ENCODE results near the gene APPL2. TPM values are rescaled to one million over a fixed set of nuclear protein-coding genes. Genes with fewer than 3 reads are reported as not detected.

The APPL2 gene
- total RNA-seq, 1 donor from 2014 or later, result 37.5 TPM

DNA sequence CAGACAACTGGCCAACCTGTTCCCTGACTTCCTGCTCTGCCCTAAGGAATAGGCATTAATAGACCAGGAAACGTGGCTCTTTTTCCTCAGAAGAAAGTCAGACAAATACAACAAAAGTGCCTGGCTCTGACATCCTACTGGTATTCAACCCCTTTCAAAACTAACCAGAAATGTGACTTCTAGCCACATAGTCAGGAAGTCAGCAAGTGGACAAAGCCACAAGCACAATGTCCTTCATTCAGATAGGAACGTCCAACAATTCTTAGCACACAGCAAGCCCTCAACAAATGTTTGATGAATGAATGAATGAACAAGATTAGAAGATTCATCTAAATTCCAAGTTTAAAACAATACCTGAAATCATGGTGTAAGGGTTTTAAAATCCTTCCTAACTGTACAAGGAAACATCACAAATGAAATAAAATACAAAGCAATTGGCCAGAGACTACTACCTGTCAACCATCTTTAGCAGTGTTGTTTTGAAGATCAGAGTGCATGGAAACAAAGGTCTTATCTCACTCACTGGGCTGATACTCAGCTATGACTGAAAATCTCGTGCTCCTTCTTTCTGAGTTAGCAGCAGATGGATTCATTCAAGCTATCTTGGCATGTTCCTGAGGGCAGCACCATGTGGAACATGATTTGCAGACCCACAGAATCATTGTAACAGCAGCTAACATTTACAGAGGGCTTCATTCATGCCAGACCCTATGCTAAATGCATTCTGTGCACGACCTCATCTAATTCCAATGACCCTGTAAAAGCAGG lies 16.5 kb downstream of the APPL2 start:
- Mint-ChIP-seq H3K36me3 (peaks cover 35% of the 10 kb centered on the region), H3K4me1 (peaks cover 3% of the 10 kb centered on the region), H3K27me3 (ENCODE audit: insufficient read depth, low read depth) (no peaks in the 10 kb centered on the region), H3K27ac (no peak overlapping the region), H3K9me3 (no peaks in the 10 kb centered on the region), H3K4me3 (no peak overlapping the region)
- Histone ChIP-seq H4K20me1 (ENCODE audit: low read depth) (peaks cover 24% of the 10 kb centered on the region), H3K27me3 (no peaks in the 10 kb centered on the region), H3K4me2 (no peak overlapping the region), H3K79me2 (ENCODE audit: low read depth) (no peaks in the 10 kb centered on the region), H3K9ac (no peak overlapping the region), H3K4me1 (peaks cover 4% of the 10 kb centered on the region), H3K27ac (no peak overlapping the region), H3K4me3 (no peak overlapping the region), H2AFZ (replicated peaks) (no peak overlapping the region), H3K9me3 (ENCODE audit: low read depth) (no peaks in the 10 kb centered on the region), H3F3A (ENCODE audit: low read depth) (no peaks in the 10 kb centered on the region), H3K36me3 (peaks cover 11% of the 10 kb centered on the region)
- no peak for DNase-seq (ENCODE audit: low spot score)
- no peak for TF ChIP-seq EZH2phosphoT487 (IDR thresholded peaks at IDR 0.05)
- TF ChIP-seq, protein P1, sequence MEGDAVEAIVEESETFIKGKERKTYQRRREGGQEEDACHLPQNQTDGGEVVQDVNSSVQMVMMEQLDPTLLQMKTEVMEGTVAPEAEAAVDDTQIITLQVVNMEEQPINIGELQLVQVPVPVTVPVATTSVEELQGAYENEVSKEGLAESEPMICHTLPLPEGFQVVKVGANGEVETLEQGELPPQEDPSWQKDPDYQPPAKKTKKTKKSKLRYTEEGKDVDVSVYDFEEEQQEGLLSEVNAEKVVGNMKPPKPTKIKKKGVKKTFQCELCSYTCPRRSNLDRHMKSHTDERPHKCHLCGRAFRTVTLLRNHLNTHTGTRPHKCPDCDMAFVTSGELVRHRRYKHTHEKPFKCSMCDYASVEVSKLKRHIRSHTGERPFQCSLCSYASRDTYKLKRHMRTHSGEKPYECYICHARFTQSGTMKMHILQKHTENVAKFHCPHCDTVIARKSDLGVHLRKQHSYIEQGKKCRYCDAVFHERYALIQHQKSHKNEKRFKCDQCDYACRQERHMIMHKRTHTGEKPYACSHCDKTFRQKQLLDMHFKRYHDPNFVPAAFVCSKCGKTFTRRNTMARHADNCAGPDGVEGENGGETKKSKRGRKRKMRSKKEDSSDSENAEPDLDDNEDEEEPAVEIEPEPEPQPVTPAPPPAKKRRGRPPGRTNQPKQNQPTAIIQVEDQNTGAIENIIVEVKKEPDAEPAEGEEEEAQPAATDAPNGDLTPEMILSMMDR (IDR thresholded peaks at IDR 0.05), result no peak
- no peak for TF ChIP-seq EZH2 (IDR thresholded peaks at IDR 0.05)

DNA sequence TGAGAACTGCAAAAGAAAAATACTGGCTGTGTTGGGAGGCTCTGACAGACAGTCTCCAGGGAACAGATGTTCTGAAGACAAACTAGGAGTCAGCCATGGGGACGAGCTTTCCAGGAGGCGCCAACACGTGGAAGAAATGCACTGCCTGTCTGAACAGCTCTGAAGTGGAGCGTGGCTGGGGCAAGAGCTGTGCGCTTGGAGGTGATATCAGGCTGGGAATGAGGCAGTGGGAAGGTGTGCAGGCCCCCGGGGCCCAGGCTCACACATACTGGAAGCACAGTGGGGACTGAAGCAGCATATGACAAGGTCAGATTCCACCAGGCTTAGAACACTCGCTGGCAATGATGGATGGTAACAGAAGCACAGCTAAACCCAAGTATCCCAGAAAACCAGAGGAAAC lies 17.5 kb downstream of the APPL2 start:
- peaks cover 4% of the 10 kb centered on the region for H3K4me1 ChIP-seq
- peaks cover 11% of the 10 kb centered on the region for H3K36me3 ChIP-seq
- Mint-ChIP-seq H3K27ac (no peak overlapping the region), H3K4me1 (peaks cover 6% of the 10 kb centered on the region), H3K27me3 (ENCODE audit: insufficient read depth, low read depth) (no peaks in the 10 kb centered on the region), H3K36me3 (peaks cover 40% of the 10 kb centered on the region), H3K9me3 (no peaks in the 10 kb centered on the region), H3K4me3 (no peak overlapping the region)
- no peak for DNase-seq (ENCODE audit: low spot score)
- peaks cover 24% of the 10 kb centered on the region for H4K20me1 ChIP-seq (ENCODE audit: low read depth)
- TF ChIP-seq EZH2 (IDR thresholded peaks at IDR 0.05) (no peak), EZH2phosphoT487 (IDR thresholded peaks at IDR 0.05) (no peak)
- TF ChIP-seq, protein P1 (IDR thresholded peaks at IDR 0.05), result no peak
- H3K27ac ChIP-seq, result no peak overlapping the region
- no peaks in the 10 kb centered on the region for H3F3A ChIP-seq (ENCODE audit: low read depth)
- no peak overlapping the region for H2AFZ ChIP-seq (replicated peaks)
- H3K27me3 ChIP-seq, result no peaks in the 10 kb centered on the region
- H3K4me2 ChIP-seq, result no peak overlapping the region
- H3K9ac ChIP-seq, result no peak overlapping the region
- no peaks in the 10 kb centered on the region for H3K79me2 ChIP-seq (ENCODE audit: low read depth)
- no peaks in the 10 kb centered on the region for H3K9me3 ChIP-seq (ENCODE audit: low read depth)
- no peak overlapping the region for H3K4me3 ChIP-seq

DNA sequence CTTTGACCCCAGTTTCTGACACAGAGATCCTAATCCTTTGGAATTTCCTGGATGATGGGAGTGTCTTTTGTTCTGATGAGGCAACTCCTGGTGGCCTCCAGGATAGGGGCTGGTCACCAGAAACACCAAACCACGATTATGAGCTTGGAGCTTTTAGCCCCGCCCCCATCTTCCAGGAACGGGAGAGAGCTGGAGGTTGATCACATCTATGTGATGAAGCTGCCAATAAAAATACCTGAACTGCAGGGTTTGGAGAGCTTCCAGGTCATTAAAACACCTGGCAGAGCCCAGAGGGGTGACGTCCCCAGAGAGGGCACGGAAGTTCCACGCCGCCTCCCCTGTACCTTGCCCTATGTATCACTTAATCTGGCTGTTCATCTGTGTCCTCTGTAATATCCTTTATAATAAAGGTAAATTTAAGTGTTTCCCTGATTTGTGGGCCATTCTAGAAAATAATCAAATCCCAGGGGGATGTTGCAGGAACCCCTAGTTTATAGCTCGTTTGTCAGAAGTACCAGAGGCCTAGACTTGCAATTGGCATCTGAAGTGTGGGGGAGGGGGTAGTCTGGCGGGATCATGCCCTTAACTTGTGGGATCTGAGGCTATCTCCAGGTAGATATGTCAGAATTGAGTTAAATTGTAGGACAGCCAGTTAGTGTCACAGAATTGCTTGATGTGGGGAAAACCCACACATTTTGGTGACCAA lies 21.2 kb downstream of the APPL2 start:
- Mint-ChIP-seq H3K27me3 (ENCODE audit: insufficient read depth, low read depth) (no peaks in the 10 kb centered on the region), H3K9me3 (no peaks in the 10 kb centered on the region), H3K36me3 (peaks cover 32% of the 10 kb centered on the region), H3K27ac (no peak overlapping the region), H3K4me3 (no peak overlapping the region), H3K4me1 (peaks cover 4% of the 10 kb centered on the region)
- Histone ChIP-seq H3K4me3 (no peak overlapping the region), H3F3A (ENCODE audit: low read depth) (no peaks in the 10 kb centered on the region), H3K4me2 (no peak overlapping the region), H3K79me2 (ENCODE audit: low read depth) (no peaks in the 10 kb centered on the region), H3K27ac (no peak overlapping the region), H3K9me3 (ENCODE audit: low read depth) (no peaks in the 10 kb centered on the region), H4K20me1 (ENCODE audit: low read depth) (peaks cover 10% of the 10 kb centered on the region), H3K9ac (no peak overlapping the region), H3K36me3 (peaks cover 11% of the 10 kb centered on the region), H3K27me3 (no peaks in the 10 kb centered on the region), H2AFZ (replicated peaks) (no peak overlapping the region), H3K4me1 (peaks cover 4% of the 10 kb centered on the region)
- TF ChIP-seq EZH2phosphoT487 (IDR thresholded peaks at IDR 0.05), result no peak
- TF ChIP-seq, protein P1 (IDR thresholded peaks at IDR 0.05), result no peak
- no peak for TF ChIP-seq EZH2 (IDR thresholded peaks at IDR 0.05)
- no peak for DNase-seq (ENCODE audit: low spot score)

Data from neural progenitor cell (in vitro differentiated cells).